HepG2 (cell line): ENCODE results near the gene STXBP4. TPM values are rescaled to one million over a fixed set of nuclear protein-coding genes. Genes with fewer than 3 reads are reported as not detected.

Experiments used
- ATAC-seq: fragments of 200-7000 bp; cut with Tn5 transposase; 3 replicates; pipeline ENCODE4 v1.9.1; 2020; ENCODE audit warnings: mild to moderate bottlenecking, moderate library complexity
- BruUV-seq: library from RNA; stranded (reverse); fragments of 400-500 nt; replicated peaks from 2 replicates; lab custom pipeline; 2021; lab: Mats Ljungman, UMichigan
- CTCF ChIA-PET: fragments of 300-600 bp; formaldehyde crosslinking; extraction: SDS; loops from one replicate; lab custom pipeline; 2021; ENCODE audit warnings: low total read pairs, inconsistent platforms, low intra/inter-chr PET ratio; lab: Yijun Ruan, JAX
- POLR2A ChIA-PET: fragments of 350-600 bp; sonication (Branson Sonifier 250); formaldehyde crosslinking; loops from one replicate; lab custom pipeline; 2020; ENCODE audit warnings: antibody characterized with exemption, inconsistent platforms; lab: Yijun Ruan, JAX
- DNase-seq: peaks from one replicate; pipeline ENCODE4 v3.0.0-alpha.2; 2015; ENCODE audit warnings: low spot score
- FAIRE-seq: peaks from 3 replicates; lab custom pipeline; 2011; peaks lifted over from hg19 to GRCh38; lab: Jason Lieb, UNC
- H2AFZ ChIP-seq: one replicate; pipeline ENCODE4 v1.6.1; 2011; ENCODE audit warnings: low read length, inconsistent platforms
- H3K27ac ChIP-seq: fragments of 300-600 bp; 3 replicates; pipeline ENCODE4 v1.8.0; 2011; ENCODE audit warnings: mixed run types, mild to moderate bottlenecking, mixed read lengths, low read length, inconsistent platforms; ENCODE audit not compliant: insufficient read depth; ENCODE audit errors: extremely low read length
- H3K27me3 ChIP-seq, 2 experiments: fragments of 200-600 bp in 1 of 2; 2 replicates in 1 of 2; 3 replicates in 1 of 2; pipeline versions ENCODE4 v1.6.0 to v1.8.0; 2011; ENCODE audit warnings: low read length in 2 of 2, mild to moderate bottlenecking in 2 of 2, moderate library complexity in 2 of 2, inconsistent platforms in 1 of 2; ENCODE audit not compliant: insufficient read depth in 2 of 2, control insufficient read depth in 1 of 2
- H3K36me3 ChIP-seq, 2 experiments: fragments of 200-600 bp in 1 of 2; replicated peaks in 1 of 2; 2 replicates in 1 of 2; 3 replicates in 1 of 2; pipeline versions ENCODE4 v1.5.1 to v1.8.0; 2011; ENCODE audit warnings: low read length in 2 of 2, inconsistent platforms in 1 of 2; ENCODE audit not compliant: insufficient read depth in 2 of 2, control insufficient read depth in 1 of 2
- H3K4me1 ChIP-seq: 2 replicates; pipeline ENCODE4 v1.5.1; 2012; ENCODE audit warnings: low read length, inconsistent platforms; ENCODE audit not compliant: insufficient read depth
- H3K4me2 ChIP-seq: 2 replicates; pipeline ENCODE4 v1.6.0; 2011; ENCODE audit warnings: low read depth, low read length, inconsistent platforms
- H3K4me3 ChIP-seq, 3 experiments: fragments of 200-600 bp in 1 of 3; sonication (generic), shearing (Covaris generic) in 1 of 3; replicated peaks in 1 of 3; 2 replicates each; pipeline ENCODE4 v1.5.1; 2011 to 2016; ENCODE audit warnings: low read length in 3 of 3, inconsistent platforms in 2 of 3, low read depth in 2 of 3, mild to moderate bottlenecking in 2 of 3, control low read depth in 1 of 3, mixed read lengths in 1 of 3; ENCODE audit not compliant: insufficient read depth in 1 of 3
- H3K79me2 ChIP-seq: one replicate; pipeline ENCODE4 v1.6.1; 2011; ENCODE audit warnings: low read length, inconsistent platforms; ENCODE audit not compliant: insufficient read depth
- H3K9ac ChIP-seq: 2 replicates; pipeline ENCODE4 v1.6.0; 2011; ENCODE audit warnings: mild to moderate bottlenecking, low read depth, low read length, inconsistent platforms; ENCODE audit not compliant: insufficient read depth
- H3K9me3 ChIP-seq: 2 replicates; pipeline ENCODE4 v1.5.1; 2012; ENCODE audit warnings: mild to moderate bottlenecking, low read length
- H4K20me1 ChIP-seq: 2 replicates; pipeline ENCODE4 v1.6.0; 2011; ENCODE audit warnings: inconsistent platforms, mild to moderate bottlenecking, low read length, moderate library complexity; ENCODE audit not compliant: insufficient read depth
- RARA ChIP-seq: IDR thresholded peaks from 2 replicates; pipeline ENCODE4 v1.6.1; 2016; ENCODE audit warnings: missing genetic modification reagents, missing compliant biosample characterization
- SP4 ChIP-seq: sonication (generic); formaldehyde crosslinking; IDR thresholded peaks from 2 replicates; pipeline ENCODE4 v1.8.1; 2023; ENCODE audit warnings: mild to moderate bottlenecking, missing genetic modification reagents
- U2AF2 ChIP-seq: fragments of 200-400 bp; formaldehyde crosslinking; IDR thresholded peaks from 2 replicates; pipeline ENCODE4 v1.6.1; 2017; ENCODE audit warnings: low read depth, mild to moderate bottlenecking, low read length
- ZBTB7B ChIP-seq: sonication (generic); formaldehyde crosslinking; IDR thresholded peaks from 2 replicates; pipeline ENCODE4 v1.4.0; 2020; ENCODE audit warnings: missing genetic modification reagents
- ZFP36L1 ChIP-seq: sonication (generic); formaldehyde crosslinking; IDR thresholded peaks from 2 replicates; pipeline ENCODE4 v1.8.0; 2022; ENCODE audit warnings: mild to moderate bottlenecking, missing genetic modification reagents, moderate library complexity
- ZKSCAN5 ChIP-seq: sonication (generic); formaldehyde crosslinking; IDR thresholded peaks from 2 replicates; pipeline ENCODE4 v1.5.1; 2020; ENCODE audit warnings: mild to moderate bottlenecking, missing genetic modification reagents
- WGBS: methylation state at CpG from one replicate; pipeline ENCODE4 v1.1.6; 2017; ENCODE audit warnings: low lambda C conversion rate; 5-methylcytosine and 5-hydroxymethylcytosine counted together
- in situ Hi-C: cut with HindIII; loops from 2 replicates; pipeline ENCODE4 v1.10.0; 2017; ENCODE audit warnings: low pct_unique_long_range_greater_than_20kb; ENCODE audit not compliant: extremely low pct_ligation_motif_present
- intact Hi-C: fragments of 100-400 bp; cut with micrococcal nuclease; formaldehyde crosslinking; loops from one replicate; pipeline ENCODE4 v1.10.0; 2022; ENCODE audit not compliant: unreplicated experiment
- polyA plus RNA-seq, 8 experiments: library from polyadenylated mRNA; depleted of rRNA in 3 of 8; stranded (reverse) in 7 of 8; unstranded in 1 of 8; fragments of >200 nt; fragmentation: Illumina TruSeq in 4 of 8; extraction: Trizol in 4 of 8; gene quantifications; 2 replicates each; pipeline versions ENCODE4 v1.2.1 to v1.2.3, GENCODE V29; 2011 to 2016; ENCODE audit warnings: low read depth in 4 of 8, missing spikeins in 1 of 8, mixed read lengths in 1 of 8; ENCODE audit not compliant: insufficient read depth in 1 of 8
- total RNA-seq, 5 experiments: library from RNA; depleted of rRNA; stranded (reverse); fragments of >200 nt; fragmentation: Illumina TruSeq; extraction: Trizol; gene quantifications; 2 replicates each; pipeline ENCODE4 v1.2.3, GENCODE V29; 2016; ENCODE audit warnings: low read depth in 1 of 5
- TF ChIP-seq, protein P1 (sequence below): sonication (generic); formaldehyde crosslinking; IDR thresholded peaks from 2 replicates; pipeline ENCODE4 v1.5.0; 2020; ENCODE audit warnings: missing genetic modification reagents, mild to moderate bottlenecking, borderline replicate concordance
- TF ChIP-seq, protein P2 (sequence below): sonication (generic); formaldehyde crosslinking; IDR thresholded peaks from 2 replicates; pipeline ENCODE4 v1.9.0; 2022; ENCODE audit warnings: missing genetic modification reagents, mild to moderate bottlenecking, borderline replicate concordance

STXBP4 gene
- total and polyA plus RNA-seq, 2 of the 13 experiments (the other 11 are each of a cell fraction or from before 2014, with no cell fraction given), result 8.5 to 36.1 TPM

- TF ChIP-seq ZFP36L1 (CRISPR knock-in tag) (no peak), ZBTB7B (CRISPR knock-in tag) (no peak)
- TF ChIP-seq, protein P1, sequence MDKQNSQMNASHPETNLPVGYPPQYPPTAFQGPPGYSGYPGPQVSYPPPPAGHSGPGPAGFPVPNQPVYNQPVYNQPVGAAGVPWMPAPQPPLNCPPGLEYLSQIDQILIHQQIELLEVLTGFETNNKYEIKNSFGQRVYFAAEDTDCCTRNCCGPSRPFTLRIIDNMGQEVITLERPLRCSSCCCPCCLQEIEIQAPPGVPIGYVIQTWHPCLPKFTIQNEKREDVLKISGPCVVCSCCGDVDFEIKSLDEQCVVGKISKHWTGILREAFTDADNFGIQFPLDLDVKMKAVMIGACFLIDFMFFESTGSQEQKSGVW (CRISPR knock-in tag), result no peak
Measured at GRCh38 chr17:55090079-55090492, 121.5 kb downstream of the STXBP4 start (continued).

- ATAC-seq, result no peak
- DNase-seq, result no peak
- H3K4me3 ChIP-seq, result no peak overlapping the region
- no peak overlapping the region for H2AFZ ChIP-seq
- H3K27ac ChIP-seq, result no peak overlapping the region
- H3K4me2 ChIP-seq, result no peak overlapping the region
- no peaks in the 10 kb centered on the region for H3K9me3 ChIP-seq
- H3K79me2 ChIP-seq, result no peaks in the 10 kb centered on the region
- no TSS peak for BruUV-seq
- intact Hi-C loops, result no loop called here
- H3K4me1 ChIP-seq, result peaks cover 8% of the 10 kb centered on the region; the same call in 1 of the 2 replicates
- 97% methylated on average over 1 of the region's 1 CpG for WGBS
- H3K27me3 ChIP-seq, result no peaks in the 10 kb centered on the region
- FAIRE-seq, result no peak
- CTCF ChIA-PET, result no interaction called here
- no peaks in the 10 kb centered on the region for H4K20me1 ChIP-seq
- in situ Hi-C loops, result no loop called here
- POLR2A ChIA-PET, result no interaction called here
- TF ChIP-seq U2AF2 (no peak), ZKSCAN5 (no peak), SP4 (CRISPR knock-in tag) (no peak), RARA (CRISPR knock-in tag) (no peak)
- TF ChIP-seq, protein P2, sequence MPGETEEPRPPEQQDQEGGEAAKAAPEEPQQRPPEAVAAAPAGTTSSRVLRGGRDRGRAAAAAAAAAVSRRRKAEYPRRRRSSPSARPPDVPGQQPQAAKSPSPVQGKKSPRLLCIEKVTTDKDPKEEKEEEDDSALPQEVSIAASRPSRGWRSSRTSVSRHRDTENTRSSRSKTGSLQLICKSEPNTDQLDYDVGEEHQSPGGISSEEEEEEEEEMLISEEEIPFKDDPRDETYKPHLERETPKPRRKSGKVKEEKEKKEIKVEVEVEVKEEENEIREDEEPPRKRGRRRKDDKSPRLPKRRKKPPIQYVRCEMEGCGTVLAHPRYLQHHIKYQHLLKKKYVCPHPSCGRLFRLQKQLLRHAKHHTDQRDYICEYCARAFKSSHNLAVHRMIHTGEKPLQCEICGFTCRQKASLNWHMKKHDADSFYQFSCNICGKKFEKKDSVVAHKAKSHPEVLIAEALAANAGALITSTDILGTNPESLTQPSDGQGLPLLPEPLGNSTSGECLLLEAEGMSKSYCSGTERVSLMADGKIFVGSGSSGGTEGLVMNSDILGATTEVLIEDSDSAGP (CRISPR knock-in tag), result no peak
- H3K9ac ChIP-seq, result no peak overlapping the region
- no peaks in the 10 kb centered on the region; a peak in 1 of 5 replicates for H3K36me3 ChIP-seq
Measured at GRCh38 chr17:55093353-55093752, 124.8 kb downstream of the STXBP4 start.
